ENCODE results near the gene NREP. TPM values are rescaled to one million over a fixed set of nuclear protein-coding genes. Genes with fewer than 3 reads are reported as not detected.

Gene NREP
- total RNA-seq, 1 donor from 2014 or later, result 27.5 TPM

GRCh38 chr5:111783537-111783936, 26.5 kb upstream of the NREP start:
- Histone ChIP-seq H3K36me3 (no peaks in the 10 kb centered on the region), H3K4me1 (peaks cover 8% of the 10 kb centered on the region), H3K4me3 (no peak overlapping the region), H3K27me3 (ENCODE audit: low read depth) (no peaks in the 10 kb centered on the region), H3K27ac (replicated peaks) (no peak overlapping the region), H3K9me3 (replicated peaks) (no peaks in the 10 kb centered on the region)
- TF ChIP-seq CTCF (IDR thresholded peaks at IDR 0.05; ENCODE audit: borderline replicate concordance), result no peak
- intact Hi-C loops (cut with micrococcal nuclease), result no loop called here
- DNase-seq, result no peak

- Histone ChIP-seq H3K27ac (replicated peaks) (no peak overlapping the region), H3K9me3 (replicated peaks) (no peaks in the 10 kb centered on the region), H3K27me3 (ENCODE audit: low read depth) (no peaks in the 10 kb centered on the region), H3K36me3 (no peaks in the 10 kb centered on the region), H3K4me3 (no peak overlapping the region), H3K4me1 (peaks cover 8% of the 10 kb centered on the region)
- intact Hi-C loops (cut with micrococcal nuclease), result no loop called here
- no peak for DNase-seq
- TF ChIP-seq CTCF (IDR thresholded peaks at IDR 0.05; ENCODE audit: borderline replicate concordance), result no peak
Observed at GRCh38 chr5:111782216-111782615, 25.2 kb upstream of the NREP start.

DNA sequence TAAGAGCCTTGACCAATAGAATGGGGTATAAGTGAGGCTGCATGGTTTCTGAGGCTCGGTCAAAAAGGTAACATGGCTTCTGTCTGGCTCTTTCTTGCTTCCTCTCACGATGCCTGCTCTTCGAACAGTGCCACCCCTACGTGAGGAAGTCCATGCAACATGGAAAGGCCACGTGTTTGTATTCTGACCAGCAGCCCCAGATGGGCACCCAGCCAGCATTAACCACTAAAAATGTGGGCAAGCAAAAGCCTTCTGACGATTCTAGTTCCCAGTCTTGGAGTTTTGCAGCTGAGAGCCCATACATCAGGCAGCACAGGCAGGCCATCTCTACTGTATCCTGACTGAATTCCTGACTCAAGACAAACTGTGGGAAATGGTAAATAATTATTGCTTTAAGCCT, 24.2 kb upstream of the NREP start:
- H3K4me3 ChIP-seq, result no peak overlapping the region
- peak; percentile 48 for DNase-seq
- intact Hi-C loops (cut with micrococcal nuclease), result no loop called here
- TF ChIP-seq CTCF (IDR thresholded peaks at IDR 0.05; ENCODE audit: borderline replicate concordance), result no peak
- H3K36me3 ChIP-seq, result no peaks in the 10 kb centered on the region
- no peaks in the 10 kb centered on the region for H3K27me3 ChIP-seq (ENCODE audit: low read depth)
- no peaks in the 10 kb centered on the region for H3K9me3 ChIP-seq (replicated peaks)
- H3K27ac ChIP-seq (replicated peaks), result no peak overlapping the region
- peaks cover 8% of the 10 kb centered on the region for H3K4me1 ChIP-seq

DNA sequence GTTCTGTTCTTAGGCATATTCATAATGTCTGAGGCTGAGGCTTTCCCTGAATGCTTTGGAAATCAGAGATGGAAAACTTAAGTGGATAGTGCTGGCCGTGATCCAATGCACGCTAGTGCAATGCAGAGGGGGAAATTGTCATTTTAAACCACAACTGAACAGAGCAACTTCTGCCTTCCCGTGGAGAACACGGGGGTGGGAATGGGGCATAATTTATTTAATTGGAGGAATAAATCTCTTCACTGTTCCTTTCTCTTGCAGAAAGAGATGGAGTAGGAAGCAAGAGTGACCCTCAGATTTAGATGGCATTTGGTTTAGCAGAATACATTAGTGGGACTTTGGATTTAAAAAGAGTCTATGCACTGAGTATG, 22.9 kb upstream of the NREP start:
- no peak for DNase-seq
- Histone ChIP-seq H3K27ac (replicated peaks) (no peak overlapping the region), H3K36me3 (no peaks in the 10 kb centered on the region), H3K9me3 (replicated peaks) (no peaks in the 10 kb centered on the region), H3K4me3 (no peak overlapping the region), H3K27me3 (ENCODE audit: low read depth) (no peaks in the 10 kb centered on the region), H3K4me1 (peaks cover 8% of the 10 kb centered on the region)
- intact Hi-C loops (cut with micrococcal nuclease), result no loop called here
- TF ChIP-seq CTCF (IDR thresholded peaks at IDR 0.05; ENCODE audit: borderline replicate concordance), result no peak

DNA sequence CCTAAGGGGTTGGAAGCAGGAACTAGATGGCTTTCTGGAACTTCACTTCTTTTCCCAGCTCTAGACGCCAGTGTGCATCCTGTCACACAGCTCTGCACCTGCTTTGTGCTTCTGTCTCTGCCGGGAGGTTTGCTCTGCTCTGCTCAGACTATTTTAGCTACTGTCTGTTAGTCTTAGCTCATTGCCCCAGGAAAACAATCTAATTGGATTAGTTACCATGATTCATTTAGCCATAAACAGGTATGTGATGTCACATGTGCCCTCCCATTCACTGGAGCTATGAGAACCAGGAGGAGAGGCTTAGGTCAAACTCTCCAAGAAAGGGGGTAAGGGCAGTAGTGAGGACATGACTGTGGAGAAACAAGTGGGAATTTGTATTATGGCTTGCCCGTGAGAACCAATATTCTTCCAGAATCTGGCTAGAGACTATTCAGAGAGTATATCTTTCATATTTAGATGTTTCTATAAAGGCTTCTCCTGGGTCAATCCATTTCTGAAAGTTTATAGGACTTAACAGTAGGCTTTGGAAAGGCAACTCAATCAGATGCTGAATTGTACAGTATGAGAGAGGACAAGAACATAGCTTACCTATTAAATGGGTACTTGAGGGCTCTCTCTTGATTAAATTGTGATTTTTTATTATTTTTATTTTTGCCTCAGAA, 22.4 kb upstream of the NREP start:
- Histone ChIP-seq H3K4me3 (no peak overlapping the region), H3K27ac (replicated peaks) (no peak overlapping the region), H3K27me3 (ENCODE audit: low read depth) (no peaks in the 10 kb centered on the region), H3K4me1 (peaks cover 13% of the 10 kb centered on the region), H3K9me3 (replicated peaks) (no peaks in the 10 kb centered on the region), H3K36me3 (no peaks in the 10 kb centered on the region)
- no peak for DNase-seq
- intact Hi-C loops (cut with micrococcal nuclease), result no loop called here
- TF ChIP-seq CTCF (IDR thresholded peaks at IDR 0.05; ENCODE audit: borderline replicate concordance), result no peak
